ENCODE measurements around the gene HAX1. TPM values are rescaled to one million over a fixed set of nuclear protein-coding genes. Genes with fewer than 3 reads are reported as not detected.
"Not testable (repeated sequence)": the region's sequence is repeated elsewhere in the genome, so short reads cannot be mapped to it uniquely, and the experiment has no call there.

The HAX1 gene
- polyA plus RNA-seq (2013, experiment 1 of 2; ENCODE audit: insufficient read length), result 162 TPM
- 155 TPM for polyA plus RNA-seq (2013, experiment 2 of 2; ENCODE audit: insufficient read length)

- peak; percentile 96 for DNase-seq
These were observed at the start of gene HAX1 for GRCh38 chr1:154272217-154272998. Gene HAX1 (plus strand): TSS chr1:154272629. CDS start chr1:154272724, 95 bp downstream.

- no peak for DNase-seq
These were observed 49.5 kb upstream of the HAX1 start for GRCh38 chr1:154222918-154223317.

- DNase-seq, result no peak
These were observed 48.8 kb upstream of the HAX1 start for GRCh38 chr1:154223621-154224020.

GRCh38 chr1:154225370-154225769 is 47.1 kb upstream of the HAX1 start:
- DNase-seq, result no peak

GRCh38 chr1:154231112-154231511 is 41.3 kb upstream of the HAX1 start:
- DNase-seq, result not testable (repeated sequence)

GRCh38 chr1:154233127-154233526 is 39.3 kb upstream of the HAX1 start:
- DNase-seq, result not testable (repeated sequence)

- DNase-seq, result no peak
These were observed 35.6 kb upstream of the HAX1 start for GRCh38 chr1:154236855-154237254.

- no peak for DNase-seq
These were observed 35.0 kb upstream of the HAX1 start for GRCh38 chr1:154237435-154237834.

GRCh38 chr1:154237880-154238506 is 34.4 kb upstream of the HAX1 start:
- DNase-seq, result no peak

GRCh38 chr1:154239491-154239890 is 32.9 kb upstream of the HAX1 start:
- no peak for DNase-seq

GRCh38 chr1:154240294-154240833 is 32.1 kb upstream of the HAX1 start:
- DNase-seq, result no peak

- no peak for DNase-seq
These were observed 30.6 kb upstream of the HAX1 start for GRCh38 chr1:154241703-154242351.

GRCh38 chr1:154253671-154254070 is 18.8 kb upstream of the HAX1 start:
- no peak for DNase-seq

GRCh38 chr1:154256686-154257085 is 15.7 kb upstream of the HAX1 start:
- no peak for DNase-seq

GRCh38 chr1:154258784-154259183 is 13.6 kb upstream of the HAX1 start:
- no peak for DNase-seq

GRCh38 chr1:154260127-154260526 is 12.3 kb upstream of the HAX1 start:
- DNase-seq, result no peak

GRCh38 chr1:154263465-154264332 is 8.7 kb upstream of the HAX1 start:
- DNase-seq, result no peak

GRCh38 chr1:154264454-154264853 is 8.0 kb upstream of the HAX1 start:
- DNase-seq, result no peak

GRCh38 chr1:154265586-154265985 is 6.8 kb upstream of the HAX1 start:
- no peak for DNase-seq

GRCh38 chr1:154270833-154271232 is 1.6 kb upstream of the HAX1 start:
- no peak for DNase-seq

- peak; percentile 11 for DNase-seq
These were observed 652 bp downstream of the HAX1 start for GRCh38 chr1:154272999-154273563.

GRCh38 chr1:154276797-154277196 is 4.4 kb downstream of the HAX1 start:
- DNase-seq, result no peak

Measured in fibroblast of skin of abdomen (primary cell).